Measurements from ENCODE around the gene RNH1.

Gene RNH1

DNA sequence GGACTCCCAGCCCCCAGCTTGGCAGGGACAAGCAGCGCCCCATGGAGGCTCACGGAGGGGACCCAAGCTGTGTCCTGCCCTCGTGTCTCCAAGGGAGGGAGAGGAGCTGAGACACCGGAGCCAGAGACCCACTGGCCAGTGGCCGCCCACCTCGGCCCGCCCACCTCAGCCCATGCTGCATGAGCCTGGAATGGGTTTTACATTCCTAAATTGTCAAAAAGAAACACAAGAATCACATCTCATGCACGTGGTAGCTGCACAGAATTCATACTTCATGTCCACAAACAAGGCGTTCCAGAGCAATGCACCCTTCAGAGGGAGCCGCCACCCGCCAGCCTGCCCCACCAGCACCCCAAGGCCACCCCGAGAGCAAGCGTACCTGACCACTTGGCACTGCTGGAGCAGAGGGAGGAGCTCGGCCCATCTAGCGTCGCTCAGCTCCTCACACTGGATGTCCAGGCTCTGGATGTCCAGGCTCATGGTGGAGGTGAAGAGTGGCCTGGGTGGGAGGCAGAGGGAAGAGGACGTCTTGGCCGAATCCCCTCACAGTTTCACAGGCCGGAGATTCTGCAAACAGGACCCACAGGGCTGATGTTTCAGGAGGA is 5.3 kb downstream of the RNH1 start:
- Histone ChIP-seq H3K36me3 (ENCODE audit: insufficient read depth, low read length) (peaks cover 39% of the 10 kb centered on the region; the same call in 1 of the 2 replicates), H3K9me3 (ENCODE audit: insufficient read depth, low read depth, low read length) (no peaks in the 10 kb centered on the region), H3K9me2 (replicated peaks; ENCODE audit: low read depth, low read length) (no peaks in the 10 kb centered on the region), H3K27me3 (ENCODE audit: insufficient read depth, low read length, poor library complexity, severe bottlenecking) (no peaks in the 10 kb centered on the region), H3K79me2 (ENCODE audit: insufficient read depth, low read length) (peaks cover 34% of the 10 kb centered on the region), H3K4me2 (ENCODE audit: low read depth, low read length, poor library complexity, severe bottlenecking) (no peak overlapping the region), H4K20me1 (ENCODE audit: insufficient read depth, low read length, poor library complexity, severe bottlenecking) (peaks cover 10% of the 10 kb centered on the region), H3K4me1 (ENCODE audit: insufficient read depth, low read length, poor library complexity, severe bottlenecking) (peaks cover 9% of the 10 kb centered on the region), H3K9ac (ENCODE audit: low read depth, low read length, poor library complexity, severe bottlenecking) (no peak overlapping the region), H3K4me3 (ENCODE audit: low read length, poor library complexity, severe bottlenecking) (no peak overlapping the region), H3F3A (ENCODE audit: low read depth) (peaks cover 2% of the 10 kb centered on the region; the same call in 1 of the 2 replicates), H2AFZ (ENCODE audit: low read length) (no peak overlapping the region)
- TF ChIP-seq, protein P1, sequence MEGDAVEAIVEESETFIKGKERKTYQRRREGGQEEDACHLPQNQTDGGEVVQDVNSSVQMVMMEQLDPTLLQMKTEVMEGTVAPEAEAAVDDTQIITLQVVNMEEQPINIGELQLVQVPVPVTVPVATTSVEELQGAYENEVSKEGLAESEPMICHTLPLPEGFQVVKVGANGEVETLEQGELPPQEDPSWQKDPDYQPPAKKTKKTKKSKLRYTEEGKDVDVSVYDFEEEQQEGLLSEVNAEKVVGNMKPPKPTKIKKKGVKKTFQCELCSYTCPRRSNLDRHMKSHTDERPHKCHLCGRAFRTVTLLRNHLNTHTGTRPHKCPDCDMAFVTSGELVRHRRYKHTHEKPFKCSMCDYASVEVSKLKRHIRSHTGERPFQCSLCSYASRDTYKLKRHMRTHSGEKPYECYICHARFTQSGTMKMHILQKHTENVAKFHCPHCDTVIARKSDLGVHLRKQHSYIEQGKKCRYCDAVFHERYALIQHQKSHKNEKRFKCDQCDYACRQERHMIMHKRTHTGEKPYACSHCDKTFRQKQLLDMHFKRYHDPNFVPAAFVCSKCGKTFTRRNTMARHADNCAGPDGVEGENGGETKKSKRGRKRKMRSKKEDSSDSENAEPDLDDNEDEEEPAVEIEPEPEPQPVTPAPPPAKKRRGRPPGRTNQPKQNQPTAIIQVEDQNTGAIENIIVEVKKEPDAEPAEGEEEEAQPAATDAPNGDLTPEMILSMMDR (conservative IDR thresholded peaks at IDR 0.05; ENCODE audit: low read length), result no peak
- no peak for TF ChIP-seq EZH2phosphoT487 (IDR thresholded peaks at IDR 0.05; ENCODE audit: borderline replicate concordance)

GRCh38 chr11:501001-501682 is 5.9 kb downstream of the RNH1 start:
- H3K4me1 ChIP-seq (ENCODE audit: insufficient read depth, low read length, poor library complexity, severe bottlenecking), result peaks cover 9% of the 10 kb centered on the region
- H3K9ac ChIP-seq (ENCODE audit: low read depth, low read length, poor library complexity, severe bottlenecking), result no peak overlapping the region
- H3K9me2 ChIP-seq (replicated peaks; ENCODE audit: low read depth, low read length), result no peaks in the 10 kb centered on the region
- H3K27me3 ChIP-seq (ENCODE audit: insufficient read depth, low read length, poor library complexity, severe bottlenecking), result no peaks in the 10 kb centered on the region
- no peak overlapping the region for H2AFZ ChIP-seq (ENCODE audit: low read length)
- no peaks in the 10 kb centered on the region for H3F3A ChIP-seq (ENCODE audit: low read depth)
- no peaks in the 10 kb centered on the region for H3K9me3 ChIP-seq (ENCODE audit: insufficient read depth, low read depth, low read length)
- peaks cover 39% of the 10 kb centered on the region; the same call in 1 of the 2 replicates for H3K36me3 ChIP-seq (ENCODE audit: insufficient read depth, low read length)
- H3K4me3 ChIP-seq (ENCODE audit: low read length, poor library complexity, severe bottlenecking), result no peak overlapping the region
- TF ChIP-seq, protein P1 (conservative IDR thresholded peaks at IDR 0.05; ENCODE audit: low read length), result no peak
- no peak for TF ChIP-seq EZH2phosphoT487 (IDR thresholded peaks at IDR 0.05; ENCODE audit: borderline replicate concordance)
- peaks cover 29% of the 10 kb centered on the region for H3K79me2 ChIP-seq (ENCODE audit: insufficient read depth, low read length)
- H4K20me1 ChIP-seq (ENCODE audit: insufficient read depth, low read length, poor library complexity, severe bottlenecking), result peaks cover 8% of the 10 kb centered on the region
- no peak overlapping the region for H3K4me2 ChIP-seq (ENCODE audit: low read depth, low read length, poor library complexity, severe bottlenecking)

GRCh38 chr11:499201-500076 is 7.6 kb downstream of the RNH1 start:
- Histone ChIP-seq H2AFZ (ENCODE audit: low read length) (no peak overlapping the region), H3K36me3 (ENCODE audit: insufficient read depth, low read length) (peaks cover 43% of the 10 kb centered on the region; the same call in 1 of the 2 replicates), H3K79me2 (ENCODE audit: insufficient read depth, low read length) (peaks cover 12% of the 10 kb centered on the region; the same call in 1 of the 2 replicates), H3K4me3 (ENCODE audit: low read length, poor library complexity, severe bottlenecking) (no peak overlapping the region), H3F3A (ENCODE audit: low read depth) (no peaks in the 10 kb centered on the region), H3K9ac (ENCODE audit: low read depth, low read length, poor library complexity, severe bottlenecking) (no peak overlapping the region), H4K20me1 (ENCODE audit: insufficient read depth, low read length, poor library complexity, severe bottlenecking) (no peaks in the 10 kb centered on the region), H3K27me3 (ENCODE audit: insufficient read depth, low read length, poor library complexity, severe bottlenecking) (no peaks in the 10 kb centered on the region), H3K4me1 (ENCODE audit: insufficient read depth, low read length, poor library complexity, severe bottlenecking) (no peaks in the 10 kb centered on the region), H3K9me2 (replicated peaks; ENCODE audit: low read depth, low read length) (no peaks in the 10 kb centered on the region), H3K9me3 (ENCODE audit: insufficient read depth, low read depth, low read length) (no peaks in the 10 kb centered on the region), H3K4me2 (ENCODE audit: low read depth, low read length, poor library complexity, severe bottlenecking) (no peak overlapping the region)
- no peak for TF ChIP-seq EZH2phosphoT487 (IDR thresholded peaks at IDR 0.05; ENCODE audit: borderline replicate concordance)
- TF ChIP-seq, protein P1 (conservative IDR thresholded peaks at IDR 0.05; ENCODE audit: low read length), result no peak
